Mucosa of rectum (tissue), 2 donors: ENCODE results near the gene SLC22A8.
"Not testable (repeated sequence)": the region's sequence is repeated elsewhere in the genome, so short reads cannot be mapped to it uniquely, and the experiment has no call there.

ENCODE experiments used
- H3K27ac ChIP-seq, 2 donors: one replicate each; pipeline ENCODE4 v1.7.0; 2013; ENCODE audit warnings: inconsistent platforms in 2 of 2, low read depth in 2 of 2, low read length in 2 of 2
- H3K27me3 ChIP-seq, 2 donors: one replicate each; pipeline ENCODE4 v1.7.0; 2013; ENCODE audit warnings: low read length in 2 of 2; ENCODE audit not compliant: control insufficient read depth in 2 of 2, insufficient read depth in 2 of 2
- H3K36me3 ChIP-seq, 2 donors: one replicate each; pipeline ENCODE4 v1.7.0; 2013; ENCODE audit warnings: low read length in 2 of 2; ENCODE audit not compliant: control insufficient read depth in 2 of 2, insufficient read depth in 2 of 2
- H3K4me1 ChIP-seq, 2 donors: one replicate each; pipeline ENCODE4 v1.7.0; 2013; ENCODE audit warnings: low read length in 2 of 2, mild to moderate bottlenecking in 1 of 2; ENCODE audit not compliant: control insufficient read depth in 2 of 2, insufficient read depth in 2 of 2
- H3K4me3 ChIP-seq, 2 donors: one replicate each; pipeline ENCODE4 v1.7.0; 2013; ENCODE audit warnings: low read length in 2 of 2
- H3K9ac ChIP-seq, 2 donors: one replicate each; pipeline ENCODE4 v1.7.0; 2013; ENCODE audit warnings: low read length in 2 of 2, low read depth in 1 of 2, mild to moderate bottlenecking in 1 of 2
- H3K9me3 ChIP-seq, 2 donors: one replicate each; pipeline ENCODE4 v1.7.0; 2013; ENCODE audit warnings: low read length in 2 of 2; ENCODE audit not compliant: control insufficient read depth in 2 of 2
- donor health status: healthy.
- donor health status: Normal muscosa, but diverticular disease.

The SLC22A8 gene, protein sequence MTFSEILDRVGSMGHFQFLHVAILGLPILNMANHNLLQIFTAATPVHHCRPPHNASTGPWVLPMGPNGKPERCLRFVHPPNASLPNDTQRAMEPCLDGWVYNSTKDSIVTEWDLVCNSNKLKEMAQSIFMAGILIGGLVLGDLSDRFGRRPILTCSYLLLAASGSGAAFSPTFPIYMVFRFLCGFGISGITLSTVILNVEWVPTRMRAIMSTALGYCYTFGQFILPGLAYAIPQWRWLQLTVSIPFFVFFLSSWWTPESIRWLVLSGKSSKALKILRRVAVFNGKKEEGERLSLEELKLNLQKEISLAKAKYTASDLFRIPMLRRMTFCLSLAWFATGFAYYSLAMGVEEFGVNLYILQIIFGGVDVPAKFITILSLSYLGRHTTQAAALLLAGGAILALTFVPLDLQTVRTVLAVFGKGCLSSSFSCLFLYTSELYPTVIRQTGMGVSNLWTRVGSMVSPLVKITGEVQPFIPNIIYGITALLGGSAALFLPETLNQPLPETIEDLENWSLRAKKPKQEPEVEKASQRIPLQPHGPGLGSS

GRCh38 chr11:63015521-63016215 lies at the start of gene SLC22A8:
Gene SLC22A8, minus strand, starts transcription at chr11:63015841. Its CDS starts 883 bp downstream, at chr11:63014958.
- Histone ChIP-seq H3K27ac (no peak within 1 kb of the TSS), H3K9ac (no peak within 1 kb of the TSS)

GRCh38 chr11:63046203-63046602 lies 30.6 kb upstream of the SLC22A8 start:
- H3K27me3 ChIP-seq, H3K4me1 ChIP-seq, H3K27ac ChIP-seq, H3K9ac ChIP-seq, H3K4me3 ChIP-seq, H3K36me3 ChIP-seq, H3K9me3 ChIP-seq: not testable (repeated sequence)

More at GRCh38 chr11:63015521-63016215, at the start of gene SLC22A8:
- H3K27me3 ChIP-seq = no peaks in the 10 kb centered on the region
- H3K4me1 ChIP-seq = no peaks in the 10 kb centered on the region
- no peaks in the 10 kb centered on the region for H3K9me3 ChIP-seq
- no peak within 1 kb of the TSS for H3K4me3 ChIP-seq
- H3K36me3 ChIP-seq = no peaks in the 10 kb centered on the region

GRCh38 chr11:63042596-63042995 lies 27.0 kb upstream of the SLC22A8 start:
- Histone ChIP-seq H3K9me3 (no peaks in the 10 kb centered on the region), H3K4me3 (no peak overlapping the region), H3K27ac (no peak overlapping the region), H3K27me3 (no peaks in the 10 kb centered on the region), H3K9ac (no peak overlapping the region), H3K36me3 (no peaks in the 10 kb centered on the region), H3K4me1 (no peaks in the 10 kb centered on the region)

DNA sequence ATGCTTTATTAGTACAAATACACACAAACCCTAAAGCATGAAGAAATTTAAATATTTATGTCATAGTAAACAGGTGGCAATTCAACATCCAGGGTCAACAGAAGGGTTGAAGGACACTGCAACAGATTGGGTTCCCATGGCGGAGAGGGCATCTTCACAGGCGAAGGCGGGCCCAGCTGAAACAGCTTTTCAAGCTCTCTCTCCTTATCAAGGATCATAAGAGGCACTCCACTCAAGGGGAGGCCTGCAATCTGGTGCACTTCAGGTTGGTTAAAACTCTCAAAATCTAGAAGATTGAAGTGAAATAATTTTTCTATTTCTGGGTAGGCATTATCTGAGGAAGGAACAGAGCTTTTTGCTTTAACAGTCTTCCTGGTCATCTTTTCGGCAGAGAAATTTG lies 16.8 kb upstream of the SLC22A8 start:
- Histone ChIP-seq H3K36me3 (no peaks in the 10 kb centered on the region), H3K27ac (no peak overlapping the region), H3K4me1 (peaks cover 2 to 4% of the 10 kb centered on the region in 2 donors), H3K4me3 (no peak overlapping the region), H3K9me3 (no peaks in the 10 kb centered on the region), H3K9ac (no peak overlapping the region), H3K27me3 (peaks cover 0 to 7% of the 10 kb centered on the region in 2 donors)

DNA sequence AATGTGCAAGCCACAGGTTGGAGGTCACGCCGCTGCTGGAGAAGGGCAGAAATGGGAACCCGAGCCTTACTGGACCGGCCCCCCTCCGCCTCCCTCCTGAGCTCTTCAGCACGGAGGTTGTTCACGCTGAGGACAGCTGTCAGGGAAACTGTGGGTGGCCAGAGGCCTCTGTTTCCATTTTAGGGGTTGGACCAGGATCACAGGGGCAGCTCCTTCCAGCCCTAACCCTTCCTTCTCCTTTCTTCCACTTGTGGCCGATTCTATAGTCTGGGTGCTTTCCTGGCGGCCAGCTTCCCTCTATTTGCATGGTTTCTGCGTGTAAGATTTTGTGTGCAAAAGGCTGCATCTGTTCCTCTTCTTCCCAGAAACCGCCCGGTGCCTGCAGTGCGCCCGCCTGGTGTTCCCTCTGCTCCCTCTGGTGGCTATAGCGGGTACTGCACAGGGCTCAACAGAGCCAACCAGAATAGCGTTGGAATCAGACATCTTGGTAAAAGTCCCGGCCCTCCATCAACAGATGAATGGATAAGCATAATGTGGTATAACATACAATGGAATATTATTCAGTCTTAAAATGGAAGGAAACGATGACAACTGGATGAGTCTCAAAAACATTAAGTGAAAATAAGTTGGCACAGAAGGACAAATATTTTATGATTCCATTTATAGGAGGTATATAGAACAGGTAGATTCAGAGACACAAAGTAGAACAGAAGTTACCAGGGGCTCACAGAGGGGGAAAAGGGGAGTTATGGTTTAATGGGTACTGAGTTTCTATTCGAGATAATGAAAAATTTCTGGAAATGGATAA lies 8.4 kb upstream of the SLC22A8 start:
- Histone ChIP-seq H3K4me1 (peaks cover 0 to 3% of the 10 kb centered on the region in 2 donors), H3K9ac (no peak overlapping the region), H3K4me3 (peak overlapping the region in 1 of 2 donors; percentile 5), H3K27me3 (peaks cover 6 to 10% of the 10 kb centered on the region in 2 donors), H3K36me3 (no peaks in the 10 kb centered on the region), H3K27ac (no peak overlapping the region), H3K9me3 (no peaks in the 10 kb centered on the region)

DNA sequence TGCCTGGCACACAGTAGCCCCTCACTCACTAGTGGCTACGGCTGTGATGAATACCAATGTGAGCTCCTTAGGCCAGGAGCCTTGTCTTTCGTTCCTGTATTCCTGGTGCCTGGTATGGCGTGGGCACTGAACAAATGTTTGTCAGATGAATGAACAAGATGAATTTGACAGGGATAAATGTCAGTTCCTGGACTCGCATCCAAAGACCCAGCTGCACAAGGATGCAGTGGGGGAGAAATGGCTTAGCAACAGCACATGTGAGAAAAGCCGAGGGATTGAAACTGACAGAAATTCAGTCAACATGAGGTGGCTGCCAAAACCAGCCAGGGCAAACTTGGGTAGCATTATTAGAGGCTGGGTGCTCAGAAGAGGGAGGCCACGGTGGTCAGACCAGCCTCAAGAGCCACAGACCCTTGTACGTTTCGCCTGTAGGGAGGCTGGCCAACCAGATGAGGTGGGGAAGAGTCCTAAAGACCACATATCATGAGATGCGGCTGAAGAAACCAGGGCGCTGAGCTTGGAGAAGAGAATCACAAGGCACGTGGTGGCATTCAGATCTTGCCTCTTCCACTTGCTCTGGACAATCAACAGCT lies 7.7 kb upstream of the SLC22A8 start:
- Histone ChIP-seq H3K36me3 (no peaks in the 10 kb centered on the region), H3K4me1 (peaks cover 0 to 3% of the 10 kb centered on the region in 2 donors), H3K9me3 (no peaks in the 10 kb centered on the region), H3K4me3 (peak overlapping the region in 1 of 2 donors; percentile 5), H3K27ac (no peak overlapping the region), H3K9ac (no peak overlapping the region), H3K27me3 (peaks cover 6 to 10% of the 10 kb centered on the region in 2 donors)

- no peak overlapping the region for H3K9ac ChIP-seq
- H3K27ac ChIP-seq = no peak overlapping the region
- peaks cover 0 to 3% of the 10 kb centered on the region in 2 donors for H3K4me1 ChIP-seq
- peaks cover 6 to 8% of the 10 kb centered on the region in 2 donors for H3K27me3 ChIP-seq
- H3K4me3 ChIP-seq = no peak overlapping the region
- H3K9me3 ChIP-seq = no peaks in the 10 kb centered on the region
- H3K36me3 ChIP-seq = no peaks in the 10 kb centered on the region
Observed at GRCh38 chr11:63022441-63022840, 6.8 kb upstream of the SLC22A8 start.

DNA sequence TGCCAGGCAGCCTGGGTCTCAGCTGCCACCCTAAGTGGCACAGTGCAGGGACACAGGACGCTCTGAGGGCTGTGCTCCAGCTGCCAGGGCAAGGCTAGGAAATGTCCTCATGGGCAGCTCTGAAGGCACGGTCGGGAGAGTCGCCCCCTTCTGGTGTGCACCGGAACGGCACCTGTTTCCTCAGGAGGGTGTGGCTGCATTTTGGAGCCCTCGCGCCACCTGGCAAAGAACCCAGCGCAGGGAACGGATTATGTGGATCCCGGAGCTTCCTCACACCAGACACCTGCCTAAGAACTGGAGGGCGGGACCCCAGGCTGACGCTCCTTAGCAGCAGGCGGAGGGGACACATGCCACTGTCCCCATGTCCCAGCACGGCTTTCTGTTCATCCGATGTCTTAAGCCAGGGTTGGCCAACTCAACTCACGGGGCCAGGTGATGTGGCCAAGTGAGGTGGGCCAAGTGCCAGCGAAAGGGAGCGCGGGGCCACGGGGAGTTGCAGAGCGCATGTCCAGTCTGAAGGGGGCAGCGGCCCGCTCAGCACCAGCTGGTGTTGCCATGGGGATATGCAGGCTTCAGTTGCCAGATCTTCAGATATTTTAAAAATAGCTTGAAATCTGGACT lies 5.1 kb upstream of the SLC22A8 start:
- no peaks in the 10 kb centered on the region for H3K36me3 ChIP-seq
- no peaks in the 10 kb centered on the region for H3K9me3 ChIP-seq
- peaks cover 6 to 8% of the 10 kb centered on the region in 2 donors for H3K27me3 ChIP-seq
- H3K4me1 ChIP-seq = peaks cover 0 to 3% of the 10 kb centered on the region in 2 donors
- no peak overlapping the region for H3K27ac ChIP-seq
- no peak overlapping the region for H3K4me3 ChIP-seq
- no peak overlapping the region for H3K9ac ChIP-seq

GRCh38 chr11:63019506-63019905 lies 3.9 kb upstream of the SLC22A8 start:
- H3K4me1 ChIP-seq = peaks cover 0 to 3% of the 10 kb centered on the region in 2 donors
- no peak overlapping the region for H3K9ac ChIP-seq
- no peaks in the 10 kb centered on the region for H3K36me3 ChIP-seq
- peaks cover 3 to 8% of the 10 kb centered on the region in 2 donors for H3K27me3 ChIP-seq
- H3K27ac ChIP-seq = no peak overlapping the region
- no peak overlapping the region for H3K4me3 ChIP-seq
- H3K9me3 ChIP-seq = no peaks in the 10 kb centered on the region
